ENCODE results near the gene COX4I1. TPM values are rescaled to one million over a fixed set of nuclear protein-coding genes. Genes with fewer than 3 reads are reported as not detected.

The COX4I1 gene
- total RNA-seq, 2 experiments from 2014 or later, result 515 to 543 TPM

- no peak overlapping the region for H3K27ac Mint-ChIP-seq
- peaks cover 14% of the 10 kb centered on the region for H3K4me1 Mint-ChIP-seq (ENCODE audit: low read depth)
- ATAC-seq (no peak), DNase-seq (no peak)
- H3K27me3 Mint-ChIP-seq, result no peaks in the 10 kb centered on the region
- peaks cover 28% of the 10 kb centered on the region for H3K36me3 Mint-ChIP-seq (ENCODE audit: low read depth)
- CTCF ChIA-PET, result no interaction called here
- no peak overlapping the region for H3K4me3 Mint-ChIP-seq
- POLR2A ChIA-PET, result no interaction called here
- no peak for TF ChIP-seq CTCF (IDR thresholded peaks at IDR 0.05)
- intact Hi-C loops (cut with micrococcal nuclease), result no loop called here
- H3K9me3 Mint-ChIP-seq, result no peaks in the 10 kb centered on the region
Measured at GRCh38 chr16:85780281-85780680, 19.2 kb upstream of the COX4I1 start.

GRCh38 chr16:85781156-85781555 is 18.3 kb upstream of the COX4I1 start:
- no peak overlapping the region for H3K27ac Mint-ChIP-seq
- H3K4me3 Mint-ChIP-seq, result no peak overlapping the region
- peaks cover 37% of the 10 kb centered on the region for H3K36me3 Mint-ChIP-seq (ENCODE audit: low read depth)
- ChIA-PET POLR2A (no interaction called here), CTCF (no interaction called here)
- no peak for TF ChIP-seq CTCF (IDR thresholded peaks at IDR 0.05)
- ATAC-seq, result no peak
- intact Hi-C loops (cut with micrococcal nuclease), result no loop called here
- peaks cover 14% of the 10 kb centered on the region for H3K4me1 Mint-ChIP-seq (ENCODE audit: low read depth)
- H3K9me3 Mint-ChIP-seq, result no peaks in the 10 kb centered on the region
- DNase-seq, result no peak
- H3K27me3 Mint-ChIP-seq, result no peaks in the 10 kb centered on the region

- no peaks in the 10 kb centered on the region for H3K27me3 Mint-ChIP-seq
- TF ChIP-seq CTCF (IDR thresholded peaks at IDR 0.05), result no peak
- no peak overlapping the region for H3K4me3 Mint-ChIP-seq
- no peak overlapping the region for H3K27ac Mint-ChIP-seq
- H3K36me3 Mint-ChIP-seq (ENCODE audit: low read depth), result peaks cover 40% of the 10 kb centered on the region
- ChIA-PET POLR2A (no interaction called here), CTCF (no interaction called here)
- no peak for DNase-seq
- no peaks in the 10 kb centered on the region for H3K9me3 Mint-ChIP-seq
- peaks cover 14% of the 10 kb centered on the region for H3K4me1 Mint-ChIP-seq (ENCODE audit: low read depth)
- ATAC-seq, result no peak
- intact Hi-C loops (cut with micrococcal nuclease), result no loop called here
Measured at GRCh38 chr16:85781695-85782370, 17.7 kb upstream of the COX4I1 start.

GRCh38 chr16:85782451-85782850 is 17.0 kb upstream of the COX4I1 start:
- Mint-ChIP-seq H3K9me3 (no peaks in the 10 kb centered on the region), H3K36me3 (ENCODE audit: low read depth) (peaks cover 40% of the 10 kb centered on the region), H3K4me3 (no peak overlapping the region), H3K4me1 (ENCODE audit: low read depth) (peaks cover 14% of the 10 kb centered on the region), H3K27me3 (no peaks in the 10 kb centered on the region), H3K27ac (no peak overlapping the region)
- POLR2A ChIA-PET, result no interaction called here
- no peak for TF ChIP-seq CTCF (IDR thresholded peaks at IDR 0.05)
- CTCF ChIA-PET, result no interaction called here
- intact Hi-C loops (cut with micrococcal nuclease), result no loop called here
- ATAC-seq (no peak), DNase-seq (no peak)

- no peak for ATAC-seq
- ChIA-PET CTCF (no interaction called here), POLR2A (interaction anchor here (0.7 kb wide), 1 partner anchor 311 kb away, joined by 3 read pairs; no protein-coding TSS in a partner anchor)
- Mint-ChIP-seq H3K9me3 (no peaks in the 10 kb centered on the region), H3K27ac (no peak overlapping the region), H3K36me3 (ENCODE audit: low read depth) (peaks cover 44% of the 10 kb centered on the region), H3K4me3 (no peak overlapping the region), H3K4me1 (ENCODE audit: low read depth) (peaks cover 14% of the 10 kb centered on the region), H3K27me3 (no peaks in the 10 kb centered on the region)
- intact Hi-C loops (cut with micrococcal nuclease), result no loop called here
- DNase-seq, result no peak
- TF ChIP-seq CTCF (IDR thresholded peaks at IDR 0.05), result no peak
Measured at GRCh38 chr16:85783441-85783840, 16.1 kb upstream of the COX4I1 start.

All from activated CD8-positive, alpha-beta T cell treated with anti-CD3 and anti-CD28 coated beads for 36 hours (primary cell).